GM12878 (cell line): Measurements from ENCODE around the gene ST7.

Source experiments
- BMI1 ChIP-seq: fragments of 450-650 bp; IDR thresholded peaks from 2 replicates; pipeline ENCODE4 v1.6.1; 2016; ENCODE audit warnings: mild to moderate bottlenecking, moderate library complexity, borderline replicate concordance
- POLR2A ChIP-seq: IDR thresholded peaks from 2 replicates; pipeline ENCODE4 v1.6.1; 2011; ENCODE audit warnings: low read depth, mild to moderate bottlenecking, low read length
- RAD21 ChIP-seq: IDR thresholded peaks from 2 replicates; pipeline ENCODE4 v1.6.1; 2011; ENCODE audit warnings: mild to moderate bottlenecking, low read depth, low read length, moderate library complexity; ENCODE audit not compliant: insufficient read depth
- SREBF1 ChIP-seq: IDR thresholded peaks from 2 replicates; pipeline ENCODE4 v1.6.1; 2012; ENCODE audit warnings: mild to moderate bottlenecking, low read length
- TAF1 ChIP-seq: IDR thresholded peaks from 2 replicates; pipeline ENCODE4 v1.6.1; 2011; ENCODE audit warnings: mild to moderate bottlenecking, low read depth, low read length, borderline replicate concordance
- TF ChIP-seq, protein P1 (sequence below): IDR thresholded peaks from 2 replicates; pipeline ENCODE4 v1.6.1; 2011; ENCODE audit warnings: low read depth, mild to moderate bottlenecking, low read length, moderate library complexity, borderline replicate concordance; ENCODE audit errors: extremely low read depth
- TF ChIP-seq, protein P2 (sequence below): fragments of 450-650 bp; IDR thresholded peaks from 2 replicates; pipeline ENCODE4 v1.6.1; 2014; ENCODE audit warnings: mild to moderate bottlenecking

DNA sequence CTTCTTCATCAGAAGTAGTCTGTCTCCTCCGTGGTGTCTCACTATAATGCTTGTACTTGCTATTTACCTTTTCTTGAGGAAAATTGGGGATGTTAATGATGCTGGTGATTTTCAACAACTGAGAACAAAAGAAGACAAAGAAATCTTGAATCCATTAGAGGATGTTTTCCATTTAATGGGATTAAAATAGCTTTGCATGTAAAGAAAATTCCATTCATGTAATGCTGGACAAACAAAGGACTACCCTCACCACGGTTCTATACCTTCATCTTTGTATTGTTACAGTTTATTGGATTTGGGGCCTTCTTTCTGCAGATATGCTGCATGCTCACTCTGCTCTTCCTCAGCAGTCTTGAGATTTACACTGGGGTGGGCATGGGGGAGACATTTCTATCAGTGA lies 241.1 kb downstream of the ST7 start:
- TF ChIP-seq, protein P1, sequence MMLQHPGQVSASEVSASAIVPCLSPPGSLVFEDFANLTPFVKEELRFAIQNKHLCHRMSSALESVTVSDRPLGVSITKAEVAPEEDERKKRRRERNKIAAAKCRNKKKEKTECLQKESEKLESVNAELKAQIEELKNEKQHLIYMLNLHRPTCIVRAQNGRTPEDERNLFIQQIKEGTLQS: no peak
- TF ChIP-seq BMI1 (no peak), RAD21 (no peak), TAF1 (no peak), SREBF1 (no peak), POLR2A (no peak)
- TF ChIP-seq, protein P2, sequence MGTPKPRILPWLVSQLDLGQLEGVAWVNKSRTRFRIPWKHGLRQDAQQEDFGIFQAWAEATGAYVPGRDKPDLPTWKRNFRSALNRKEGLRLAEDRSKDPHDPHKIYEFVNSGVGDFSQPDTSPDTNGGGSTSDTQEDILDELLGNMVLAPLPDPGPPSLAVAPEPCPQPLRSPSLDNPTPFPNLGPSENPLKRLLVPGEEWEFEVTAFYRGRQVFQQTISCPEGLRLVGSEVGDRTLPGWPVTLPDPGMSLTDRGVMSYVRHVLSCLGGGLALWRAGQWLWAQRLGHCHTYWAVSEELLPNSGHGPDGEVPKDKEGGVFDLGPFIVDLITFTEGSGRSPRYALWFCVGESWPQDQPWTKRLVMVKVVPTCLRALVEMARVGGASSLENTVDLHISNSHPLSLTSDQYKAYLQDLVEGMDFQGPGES: no peak
